ENCODE measurements around the gene C10orf143. TPM values are rescaled to one million over a fixed set of nuclear protein-coding genes. Genes with fewer than 3 reads are reported as not detected.
A peak's percentile ranks its signal among the peaks of the same experiment; 100 is the strongest.
"Not testable (repeated sequence)": the region's sequence is repeated elsewhere in the genome, so short reads cannot be mapped to it uniquely, and the experiment has no call there.

C10orf143 gene
- total RNA-seq, 4 donors from 2014 or later, result 2.4 to 22.1 (median 7.7) TPM; not detected in 1

GRCh38 chr10:130024779-130025325, 85.8 kb downstream of the C10orf143 start:
- no peaks in the 10 kb centered on the region for H3K9me3 ChIP-seq
- no peaks in the 10 kb centered on the region for H3K36me3 ChIP-seq
- H3K4me3 ChIP-seq, result no peak overlapping the region
- H3K27me3 ChIP-seq, result no peaks in the 10 kb centered on the region
- H3K27ac ChIP-seq, result no peak overlapping the region
- TF ChIP-seq POLR2A (IDR thresholded peaks at IDR 0.05) (no peak), CTCF (IDR thresholded peaks at IDR 0.05) (no peak)
- intact Hi-C loops (cut with DNase I; ENCODE audit: low total_unique reads), result no loop called here
- DNase-seq, result no peak
- H3K4me1 ChIP-seq, result no peaks in the 10 kb centered on the region

GRCh38 chr10:130024326-130024725, 86.3 kb downstream of the C10orf143 start:
- H3K4me3 ChIP-seq; H3K27me3 ChIP-seq; H3K9me3 ChIP-seq; H3K36me3 ChIP-seq; DNase-seq; H3K4me1 ChIP-seq; intact Hi-C loops (cut with DNase I; ENCODE audit: low total_unique reads); H3K27ac ChIP-seq: not testable (repeated sequence)

DNA sequence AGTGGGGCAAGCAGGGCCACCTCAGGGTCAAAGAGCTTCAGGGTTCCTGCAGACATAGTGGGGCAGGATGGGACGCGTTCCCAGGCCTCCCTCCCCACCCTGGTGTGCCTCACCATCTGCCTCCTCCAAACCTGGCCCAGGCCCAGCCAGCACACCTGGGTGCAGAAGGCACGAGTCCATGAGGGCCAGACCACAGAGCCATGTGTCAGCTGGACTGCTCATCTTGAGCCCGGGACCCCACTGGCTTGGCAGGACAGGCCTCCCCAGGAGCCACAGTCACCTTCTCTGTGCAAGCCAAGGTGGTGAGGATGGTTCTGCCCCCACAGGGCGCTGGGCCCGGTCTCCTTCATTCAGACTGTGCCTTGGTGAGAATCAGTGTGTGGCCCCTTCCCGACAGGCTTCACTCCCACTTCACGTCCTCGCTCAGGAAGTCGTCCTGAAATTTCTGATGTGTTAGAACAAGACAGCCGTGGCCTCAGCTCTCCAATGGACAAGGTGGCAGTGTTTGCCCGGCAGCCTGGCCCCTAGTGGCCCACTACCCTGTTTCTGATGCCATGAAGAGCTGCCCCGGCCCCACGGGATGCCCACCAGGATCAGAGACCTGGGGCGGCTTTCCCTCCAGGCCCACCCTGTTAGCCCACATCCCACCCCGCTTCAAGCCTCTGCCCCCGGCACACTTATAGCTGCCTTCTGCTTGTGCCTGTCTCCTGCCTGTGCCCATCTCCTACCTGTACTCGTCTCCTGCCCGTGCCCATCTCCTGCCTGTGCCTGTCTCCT, 87.0 kb downstream of the C10orf143 start:
- Histone ChIP-seq H3K36me3 (no peaks in the 10 kb centered on the region), H3K4me1 (no peaks in the 10 kb centered on the region), H3K4me3 (no peak overlapping the region), H3K9me3 (no peaks in the 10 kb centered on the region), H3K27me3 (no peaks in the 10 kb centered on the region), H3K27ac (no peak overlapping the region)
- intact Hi-C loops (cut with DNase I; ENCODE audit: low total_unique reads), result no loop called here
- peak in 1 of 2 donors; percentile 10 for DNase-seq
- TF ChIP-seq CTCF (IDR thresholded peaks at IDR 0.05), result no peak
- TF ChIP-seq POLR2A (IDR thresholded peaks at IDR 0.05), result no peak

DNA sequence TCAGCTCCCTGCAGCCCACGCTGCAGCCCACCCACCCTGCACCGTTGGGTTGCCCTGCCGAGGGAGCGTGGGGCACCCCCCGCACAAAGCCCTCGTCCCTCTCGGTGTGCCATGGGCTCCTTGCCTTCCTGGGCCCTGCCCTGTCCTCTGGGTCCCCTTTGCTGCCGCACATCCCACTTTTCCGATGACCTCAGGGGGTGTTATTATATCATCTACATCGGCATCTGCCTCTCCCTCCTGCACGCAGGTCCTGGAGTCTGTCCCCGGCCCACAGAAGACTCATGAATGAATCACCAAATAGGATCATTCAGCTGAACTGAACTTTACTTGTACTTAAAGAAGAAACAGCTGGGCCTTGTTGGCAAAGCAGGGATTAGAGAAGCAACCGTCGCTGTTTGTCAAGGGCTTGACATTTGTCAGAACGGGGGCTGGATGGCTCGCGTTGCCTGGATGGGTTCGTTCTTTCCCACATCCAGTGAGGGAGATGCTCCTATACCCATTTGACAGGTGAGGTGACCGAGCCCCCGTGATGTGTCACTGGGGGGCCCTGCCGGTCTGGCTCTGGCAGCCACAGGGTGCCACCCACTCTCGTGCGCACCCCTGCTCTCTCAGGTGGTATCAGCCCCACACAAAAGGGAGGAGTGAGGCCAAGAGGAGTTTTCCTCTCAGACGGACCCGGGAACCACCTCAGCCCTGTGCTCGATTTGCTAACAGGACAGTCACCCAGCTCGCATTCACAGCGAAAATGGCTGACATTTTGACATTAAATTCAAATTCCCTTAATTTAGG, 87.9 kb downstream of the C10orf143 start:
- H3K9me3 ChIP-seq, result no peaks in the 10 kb centered on the region
- no peaks in the 10 kb centered on the region for H3K27me3 ChIP-seq
- intact Hi-C loops (cut with DNase I; ENCODE audit: low total_unique reads), result no loop called here
- DNase-seq, result peak in 1 of 2 donors; percentile 6
- H3K27ac ChIP-seq, result no peak overlapping the region
- TF ChIP-seq CTCF (IDR thresholded peaks at IDR 0.05) (no peak), POLR2A (IDR thresholded peaks at IDR 0.05) (no peak)
- H3K4me3 ChIP-seq, result no peak overlapping the region
- no peaks in the 10 kb centered on the region for H3K4me1 ChIP-seq
- H3K36me3 ChIP-seq, result no peaks in the 10 kb centered on the region

DNA sequence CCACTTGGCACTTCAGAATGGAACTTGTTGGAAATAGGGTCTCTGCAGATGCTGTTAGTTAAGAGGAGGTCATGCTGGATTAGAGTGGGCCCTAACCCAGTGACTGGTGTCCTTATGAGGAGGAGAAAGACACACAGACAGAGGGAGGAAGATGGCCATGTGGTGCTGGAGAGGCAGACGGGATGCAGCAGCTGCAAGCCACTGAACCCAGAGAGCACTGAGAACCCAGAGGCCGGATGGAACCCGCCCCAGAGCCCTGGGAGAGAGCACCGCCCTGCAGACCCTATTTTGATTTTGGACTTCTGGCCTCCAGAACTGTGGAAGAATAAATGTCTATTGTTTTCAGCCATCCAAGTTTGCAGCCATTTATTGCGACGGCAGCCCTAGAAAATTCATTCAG, 88.5 kb downstream of the C10orf143 start:
- intact Hi-C loops (cut with DNase I; ENCODE audit: low total_unique reads), result no loop called here
- no peaks in the 10 kb centered on the region for H3K4me1 ChIP-seq
- no peak for DNase-seq
- no peaks in the 10 kb centered on the region for H3K36me3 ChIP-seq
- no peak overlapping the region for H3K4me3 ChIP-seq
- no peaks in the 10 kb centered on the region for H3K27me3 ChIP-seq
- TF ChIP-seq POLR2A (IDR thresholded peaks at IDR 0.05), result no peak
- TF ChIP-seq CTCF (IDR thresholded peaks at IDR 0.05), result no peak
- no peaks in the 10 kb centered on the region for H3K9me3 ChIP-seq
- no peak overlapping the region for H3K27ac ChIP-seq

Data from uterus (tissue), 4 donors.